Cortex of kidney (tissue), 1 donor: ENCODE measurements around the gene CDK5RAP3.

Source experiments
- DNase-seq: peaks from one replicate; lab custom pipeline; 2025; lab: John Stamatoyannopoulos, UW

The CDK5RAP3 gene

GRCh38 chr17:47949197-47949759 lies 21.6 kb upstream of the CDK5RAP3 start:
- DNase-seq: no peak

- DNase-seq: no peak
Observed at GRCh38 chr17:47949946-47950345, 21.0 kb upstream of the CDK5RAP3 start.

GRCh38 chr17:47950448-47950847 lies 20.5 kb upstream of the CDK5RAP3 start:
- no peak for DNase-seq

- DNase-seq: no peak
Observed at GRCh38 chr17:47952171-47953021, 18.5 kb upstream of the CDK5RAP3 start.

GRCh38 chr17:47953909-47954308 lies 17.0 kb upstream of the CDK5RAP3 start:
- no peak for DNase-seq

GRCh38 chr17:47955497-47956461 lies 15.1 kb upstream of the CDK5RAP3 start:
- DNase-seq: no peak

GRCh38 chr17:47956791-47957590 lies 13.9 kb upstream of the CDK5RAP3 start:
- DNase-seq: no peak

- DNase-seq: no peak
Observed at GRCh38 chr17:47957591-47958490, 13.1 kb upstream of the CDK5RAP3 start, which contains the start of gene PRR15L. TSS of gene PRR15L (minus strand) at chr17:47957883. CDS start at chr17:47953234, 4,649 bp downstream.

- no peak for DNase-seq
Observed at GRCh38 chr17:47959825-47960655, 10.9 kb upstream of the CDK5RAP3 start.

- no peak for DNase-seq
Observed at GRCh38 chr17:47961406-47961805, 9.5 kb upstream of the CDK5RAP3 start.

- DNase-seq: no peak
Observed at GRCh38 chr17:47962901-47963300, 8.0 kb upstream of the CDK5RAP3 start.

- no peak for DNase-seq
Observed at GRCh38 chr17:47964856-47965255, 6.1 kb upstream of the CDK5RAP3 start.

- DNase-seq: no peak
Observed at GRCh38 chr17:47966079-47966519, 4.8 kb upstream of the CDK5RAP3 start.

- DNase-seq: no peak
Observed at GRCh38 chr17:47967607-47968252, 3.2 kb upstream of the CDK5RAP3 start.

GRCh38 chr17:47968836-47969235 lies 2.1 kb upstream of the CDK5RAP3 start:
- DNase-seq: no peak

- no peak for DNase-seq
Observed at GRCh38 chr17:47969930-47970724, 786 bp upstream of the CDK5RAP3 start.

GRCh38 chr17:47973541-47973940 lies 2.6 kb downstream of the CDK5RAP3 start:
- DNase-seq: no peak

GRCh38 chr17:47975189-47975822 lies 4.4 kb downstream of the CDK5RAP3 start:
- DNase-seq: no peak
